HPDE6-E6E7 (cell line): ENCODE results near the gene SNTG2.

Experiments used
- DNase-seq: peaks from one replicate; pipeline ENCODE4 v3.0.0; 2011; ENCODE audit warnings: missing footprints; ENCODE audit errors: extremely low spot score

The SNTG2 gene

GRCh38 chr2:1318366-1319009, 367.8 kb downstream of the SNTG2 start:
- DNase-seq = no peak

GRCh38 chr2:1319393-1319792, 368.7 kb downstream of the SNTG2 start:
- DNase-seq = no peak

DNA sequence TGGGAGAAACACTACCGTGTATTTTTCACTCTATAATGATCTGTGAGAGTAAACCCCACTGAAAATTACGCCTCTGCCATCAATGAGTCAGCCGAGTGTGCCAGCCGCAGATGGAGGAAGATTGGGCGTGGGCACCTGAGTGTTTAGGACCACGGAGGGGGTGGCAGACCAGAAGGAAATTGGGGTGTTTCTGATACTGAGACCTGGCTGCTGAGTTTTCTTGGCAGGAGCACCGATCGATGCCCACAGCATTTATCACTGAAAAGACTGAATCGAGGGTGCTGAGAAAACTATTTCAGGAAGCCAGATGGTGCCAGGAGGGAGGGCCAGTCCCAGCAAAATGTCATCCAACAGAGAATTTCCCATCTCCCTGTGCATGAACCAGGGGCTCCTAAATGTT, 370.7 kb downstream of the SNTG2 start:
- no peak for DNase-seq

- DNase-seq = no peak
These were observed 374.2 kb downstream of the SNTG2 start for GRCh38 chr2:1324884-1325283.

DNA sequence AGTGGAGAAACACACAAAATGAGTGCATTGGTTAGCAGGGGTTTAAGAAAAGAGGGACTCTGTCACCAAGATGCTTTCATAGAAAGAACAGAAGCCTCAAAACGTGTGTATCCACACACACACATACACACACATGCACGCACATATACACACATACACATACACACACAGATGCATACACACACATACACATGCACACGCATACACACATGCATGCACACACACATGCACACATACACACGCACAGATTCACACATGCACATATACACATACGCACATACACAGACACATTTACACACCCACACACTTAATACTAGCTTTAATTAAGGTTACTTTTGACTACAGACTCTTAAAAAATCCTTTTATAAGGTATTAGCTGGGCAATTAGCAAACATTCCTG, 378.0 kb downstream of the SNTG2 start:
- no peak for DNase-seq

GRCh38 chr2:1339388-1340140, 388.9 kb downstream of the SNTG2 start:
- DNase-seq = no peak

- no peak for DNase-seq
These were observed 389.5 kb downstream of the SNTG2 start for GRCh38 chr2:1340141-1340512.

DNA sequence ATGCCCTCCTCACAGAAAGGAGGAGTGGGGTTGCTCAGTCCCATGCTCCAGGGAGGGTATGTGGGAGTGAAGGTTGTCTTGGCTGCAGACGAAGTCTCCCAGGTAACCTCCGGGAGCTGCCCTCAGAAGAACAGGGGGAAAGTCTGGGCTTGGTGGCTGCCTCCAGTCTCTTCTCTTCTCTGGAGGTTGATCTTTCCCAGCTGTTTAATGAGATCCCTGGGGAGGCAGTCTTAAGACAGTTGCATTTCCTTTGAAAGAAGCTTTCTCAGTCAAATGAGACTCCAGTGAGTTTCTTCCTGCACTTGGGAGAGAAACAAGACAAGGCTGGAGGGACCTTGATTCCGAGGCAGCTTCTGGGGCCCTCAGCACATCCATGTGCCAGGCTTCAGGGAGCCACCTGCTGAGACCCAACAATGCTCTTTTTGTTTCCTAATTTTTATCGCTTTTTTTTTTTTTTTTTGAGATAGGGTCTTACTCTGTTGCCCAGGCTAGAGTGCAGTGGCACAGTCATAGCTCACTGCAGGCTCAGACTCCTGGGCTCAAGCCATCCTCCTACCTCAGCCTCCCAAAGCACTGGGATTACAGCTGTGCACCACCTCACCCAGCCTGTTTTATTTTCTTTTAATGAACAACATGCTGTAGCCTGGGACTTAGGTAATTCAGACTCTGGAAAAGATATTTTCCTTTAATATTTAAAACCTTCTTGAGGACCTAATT, 390.9 kb downstream of the SNTG2 start:
- no peak for DNase-seq

DNA sequence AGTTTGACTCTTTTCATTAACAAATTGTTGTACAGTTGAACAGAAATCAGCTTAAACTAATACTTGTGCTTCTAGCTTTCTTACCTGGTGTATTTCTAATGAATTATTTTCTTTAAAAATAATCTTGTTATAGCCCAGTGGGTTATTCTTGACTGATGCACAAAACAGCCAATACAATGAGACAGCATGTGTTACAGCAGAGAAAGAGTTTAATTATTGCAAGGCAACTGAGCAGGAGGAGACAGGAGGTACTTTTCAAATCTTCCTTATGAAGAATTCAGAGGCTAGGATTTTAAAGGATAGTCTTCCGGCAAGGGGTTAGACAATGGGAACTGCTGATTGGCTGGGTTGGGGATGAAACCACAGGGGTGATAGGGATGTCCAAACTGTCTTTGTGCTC, 398.1 kb downstream of the SNTG2 start:
- DNase-seq = no peak

DNA sequence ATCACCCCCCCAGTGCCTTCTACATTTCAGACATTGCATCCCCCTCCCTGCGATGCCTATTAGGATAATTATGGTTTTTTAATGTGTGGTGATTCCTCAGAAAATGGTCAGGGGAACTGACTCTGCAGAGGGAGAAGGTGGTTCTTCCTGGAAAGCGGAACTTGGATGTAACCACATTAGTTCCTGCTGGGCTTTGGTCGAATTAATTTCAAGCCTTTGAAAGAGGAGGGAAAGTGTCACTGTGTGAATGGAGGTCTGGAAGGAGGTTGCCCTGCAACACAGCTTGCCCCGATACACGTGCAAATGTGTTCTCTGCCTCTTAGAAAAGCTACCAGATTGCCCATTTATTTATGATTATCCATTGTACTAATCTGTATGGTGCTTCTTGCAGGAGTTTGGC, 399.5 kb downstream of the SNTG2 start:
- DNase-seq = no peak

DNA sequence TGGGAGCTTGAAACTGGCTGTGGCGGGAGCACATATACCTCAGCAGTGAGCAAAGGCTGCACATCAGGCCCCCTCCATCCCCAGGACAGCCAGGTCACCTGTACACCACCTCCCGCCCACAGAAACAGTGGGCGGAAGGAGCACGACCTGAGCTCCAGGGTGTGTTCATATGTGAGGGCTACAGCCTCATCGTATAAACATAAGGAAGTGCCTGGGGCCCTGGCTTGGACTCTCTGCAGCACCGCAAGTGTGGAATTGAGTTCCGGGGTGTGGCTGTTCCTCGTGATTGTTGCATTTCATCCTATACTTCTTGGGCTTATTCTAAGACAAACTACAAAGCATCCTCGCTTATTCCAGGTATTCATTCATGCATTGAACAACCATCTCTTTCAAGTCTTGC, 402.5 kb downstream of the SNTG2 start:
- no peak for DNase-seq

DNA sequence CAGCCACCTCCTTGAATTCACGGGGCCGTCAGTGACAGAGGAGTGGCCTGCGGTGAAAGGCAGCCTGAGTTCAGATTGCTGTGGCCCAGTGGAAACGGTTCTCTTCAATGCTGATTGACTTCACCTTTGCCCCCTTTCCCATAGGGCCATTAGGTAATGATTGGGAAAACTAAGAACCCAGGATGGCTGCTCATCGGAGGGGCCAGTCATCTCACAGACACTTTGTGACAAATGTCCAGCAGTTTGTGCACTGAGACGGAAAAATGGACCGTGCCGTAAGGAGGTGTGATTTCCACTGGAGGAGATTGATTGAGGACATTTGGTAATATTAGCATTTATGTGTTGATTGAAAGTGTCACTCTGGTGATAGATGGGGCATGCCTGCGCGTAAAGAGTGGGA, 402.9 kb downstream of the SNTG2 start:
- DNase-seq = no peak

- DNase-seq = no peak
These were observed 409.5 kb downstream of the SNTG2 start for GRCh38 chr2:1360144-1360543.

GRCh38 chr2:1360557-1361250, 410.1 kb downstream of the SNTG2 start:
- no peak for DNase-seq

DNA sequence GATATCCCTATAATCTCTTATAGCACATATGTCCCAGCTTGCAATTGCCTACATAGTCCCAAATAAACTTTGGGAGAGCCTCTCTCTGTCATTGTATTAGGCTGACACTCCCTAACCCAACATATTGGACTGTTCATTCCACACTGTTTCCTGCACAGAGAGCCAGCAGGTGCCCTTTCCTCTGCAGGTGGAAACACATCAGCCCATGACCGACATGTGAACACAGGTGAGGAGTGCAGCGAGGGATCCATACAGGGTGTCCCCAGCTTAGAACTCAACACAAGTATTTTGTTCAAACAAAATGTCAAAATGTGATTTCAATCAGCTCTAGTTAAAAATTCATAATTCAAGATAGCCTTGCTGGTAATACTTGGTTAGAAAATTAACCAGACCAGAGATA, 412.7 kb downstream of the SNTG2 start:
- no peak for DNase-seq

DNA sequence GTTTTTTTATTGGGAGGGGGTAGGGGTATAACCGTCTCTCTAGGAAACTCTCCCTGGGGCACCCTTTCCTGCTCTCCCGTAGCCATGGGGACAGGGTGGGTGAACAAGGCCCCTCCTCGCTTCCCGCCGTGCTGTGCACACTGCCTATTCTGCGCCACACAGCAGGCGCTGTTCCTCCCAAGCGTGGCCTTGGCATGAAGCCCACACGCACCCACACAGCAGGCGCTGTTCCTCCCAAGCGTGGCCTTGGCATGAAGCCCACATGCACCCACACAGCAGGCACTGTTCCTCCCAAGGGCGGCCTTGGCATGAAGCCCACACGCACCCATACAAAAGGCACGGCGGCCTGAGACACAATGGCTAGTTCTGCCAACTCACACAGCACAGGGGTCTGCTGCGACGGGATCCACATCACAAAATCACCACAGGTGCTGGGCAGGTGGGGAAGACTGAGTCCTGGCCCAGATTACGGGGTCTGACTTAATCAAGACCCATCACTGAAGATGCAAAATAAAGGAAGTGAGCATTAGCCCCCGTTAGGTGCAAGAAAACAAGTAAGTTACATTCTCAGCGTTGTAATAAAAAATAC, 416.0 kb downstream of the SNTG2 start:
- DNase-seq = no peak

- DNase-seq = no peak
These were observed 417.0 kb downstream of the SNTG2 start for GRCh38 chr2:1367601-1368000.

DNA sequence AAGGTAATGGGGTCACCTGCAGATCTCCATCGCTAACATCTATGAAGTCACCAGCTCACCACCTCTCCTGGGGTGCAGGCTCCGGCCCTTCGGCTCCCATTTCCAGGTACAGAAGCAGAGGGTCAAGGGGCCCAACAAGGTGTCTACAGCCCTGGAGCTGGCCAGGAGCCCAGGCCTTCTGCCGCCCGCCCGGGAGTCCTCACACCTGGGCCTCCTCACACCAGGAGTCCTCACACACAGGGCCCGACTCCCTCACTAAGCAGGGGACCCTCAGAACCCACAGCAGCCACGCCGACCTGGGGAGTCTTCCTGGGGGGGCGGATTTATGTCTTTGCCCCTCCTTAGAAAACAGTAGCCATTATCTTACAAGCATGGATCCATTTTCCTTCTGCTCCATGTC, 419.3 kb downstream of the SNTG2 start:
- DNase-seq = no peak

GRCh38 chr2:1370461-1370860, 419.8 kb downstream of the SNTG2 start:
- no peak for DNase-seq

DNA sequence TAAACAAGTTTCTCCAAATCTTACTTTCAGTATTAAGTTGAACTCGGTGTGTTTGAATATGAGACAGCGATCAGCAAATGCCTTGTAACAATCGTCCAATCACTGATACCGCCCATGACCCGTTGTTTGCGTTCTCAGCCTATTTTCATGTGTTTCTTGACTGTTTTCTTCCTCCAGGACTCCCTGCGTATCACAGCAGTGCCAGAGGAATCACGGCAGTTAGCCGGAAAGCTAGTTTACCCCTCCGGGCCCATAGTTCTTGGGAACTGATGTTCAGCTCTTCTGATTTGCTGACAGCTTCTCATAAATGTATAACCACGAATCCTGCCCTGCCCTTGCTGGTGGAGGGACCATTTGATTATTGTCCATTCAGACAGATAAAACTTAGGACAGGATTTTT, 420.4 kb downstream of the SNTG2 start:
- no peak for DNase-seq

GRCh38 chr2:1373830-1374229, 423.2 kb downstream of the SNTG2 start:
- no peak for DNase-seq

DNA sequence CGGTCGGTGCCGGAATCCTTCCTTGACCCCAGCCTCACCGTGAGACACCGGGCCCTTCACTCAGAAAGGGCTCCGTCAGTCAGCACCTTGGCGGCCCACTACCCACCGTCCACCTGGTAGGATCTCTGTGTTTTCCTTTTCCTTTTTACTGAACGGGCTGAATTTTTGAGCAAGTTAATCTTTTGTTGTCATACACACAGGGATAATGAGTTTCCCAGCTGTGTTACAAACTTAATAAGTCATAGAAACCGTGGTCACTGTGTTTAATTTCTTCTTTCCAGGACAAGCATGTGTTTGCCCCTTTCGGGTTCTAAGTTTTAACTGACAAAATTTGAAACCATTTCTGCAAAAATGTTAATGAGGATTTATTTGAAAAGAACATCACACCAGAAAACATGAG, 423.6 kb downstream of the SNTG2 start:
- no peak for DNase-seq
